SH-SY5Y (cell line): ENCODE measurements around the gene PPARG.

Experiments used
- GATA2 ChIP-seq: IDR thresholded peaks from 2 replicates; pipeline ENCODE4 v1.6.1; 2011; ENCODE audit warnings: mild to moderate bottlenecking, low read depth, low read length
- GATA3 ChIP-seq: IDR thresholded peaks from 2 replicates; pipeline ENCODE4 v1.6.1; 2011; ENCODE audit warnings: low read depth, mild to moderate bottlenecking, low read length, moderate library complexity

GRCh38 chr3:12301031-12301430 is 12.2 kb downstream of the PPARG start:
- TF ChIP-seq GATA3, result no peak
- TF ChIP-seq GATA2, result no peak
